ENCODE measurements around the gene GUCA2A.

GUCA2A gene

DNA sequence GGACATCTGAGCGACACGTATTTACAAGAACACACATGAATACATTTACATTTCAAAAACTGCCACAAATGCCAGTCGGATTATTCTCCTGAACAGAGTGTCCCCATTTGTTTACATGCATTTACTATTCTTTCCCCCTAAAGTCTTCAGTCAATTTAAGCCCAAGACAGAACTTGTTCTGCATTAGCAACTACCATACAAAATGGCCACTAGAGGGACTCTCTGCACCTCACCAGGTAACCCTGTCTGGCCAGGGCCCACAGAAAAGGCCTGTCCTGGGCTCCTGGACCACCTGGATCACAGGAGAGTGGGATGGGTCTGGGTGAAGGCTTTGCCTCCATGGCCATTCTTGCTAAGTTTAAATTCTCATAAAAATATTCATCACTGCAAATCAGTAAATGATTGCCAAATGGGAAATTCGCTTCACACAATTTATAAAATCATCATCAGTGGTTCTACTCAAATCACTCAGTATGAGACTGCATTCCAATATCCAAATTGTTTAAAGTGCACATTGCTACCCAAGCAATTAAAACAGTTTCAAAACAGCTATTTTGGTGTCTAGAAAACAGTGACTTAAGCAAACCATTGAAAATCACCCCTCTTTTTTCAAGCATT, 12.5 kb upstream of the GUCA2A start:
- peak; percentile 62 for DNase-seq

- no peak for DNase-seq
These were observed 10.9 kb upstream of the GUCA2A start for GRCh38 chr1:42175314-42176054.

GRCh38 chr1:42173961-42174735, 9.6 kb upstream of the GUCA2A start:
- no peak for DNase-seq

- peak; percentile 45 for DNase-seq
These were observed 8.8 kb upstream of the GUCA2A start for GRCh38 chr1:42173155-42173933.

GRCh38 chr1:42172381-42173133, 8.0 kb upstream of the GUCA2A start:
- DNase-seq = peak; percentile 21

- peak; percentile 35 for DNase-seq
These were observed 7.2 kb upstream of the GUCA2A start for GRCh38 chr1:42171679-42172266.

DNA sequence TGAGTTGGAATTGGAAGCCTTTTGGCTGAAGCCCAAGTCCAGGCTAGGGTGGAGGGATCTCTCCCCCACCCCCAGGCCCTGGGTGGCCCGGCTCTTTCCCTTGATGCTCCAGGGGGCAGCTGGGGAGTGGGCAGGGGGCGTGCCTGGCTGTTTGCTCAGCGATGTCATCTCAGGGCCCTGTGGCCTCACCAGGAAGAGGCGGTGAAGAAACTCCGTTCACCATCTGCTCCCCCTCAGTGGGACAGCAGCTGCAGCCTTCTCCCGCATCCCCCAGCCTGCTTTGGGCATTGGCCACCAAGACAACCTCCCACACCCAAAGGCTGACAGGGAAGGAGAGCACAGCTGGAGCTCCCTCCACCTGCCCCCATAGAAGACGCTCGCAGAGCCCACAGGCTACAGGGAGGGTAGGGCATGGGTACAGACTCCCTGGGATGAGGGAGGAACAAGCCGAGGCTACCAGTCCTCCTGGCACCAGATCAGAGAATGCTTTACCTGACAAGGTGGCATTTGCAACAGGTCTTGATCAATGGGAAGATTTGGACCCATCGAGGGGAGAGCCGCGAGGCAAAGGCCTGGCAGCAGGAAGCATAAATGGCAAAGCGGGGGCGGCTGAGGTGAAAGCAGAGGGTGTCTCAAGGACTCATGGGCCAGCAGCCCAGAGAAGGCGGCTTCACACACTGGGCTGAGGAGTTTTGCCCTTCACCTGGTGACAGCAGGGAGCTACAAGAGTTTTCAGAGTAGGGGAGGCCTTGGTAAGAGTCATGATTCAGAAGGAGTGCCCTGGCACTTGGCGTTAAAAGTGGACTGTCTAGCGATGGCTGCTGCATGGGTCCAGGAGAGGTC, 6.5 kb upstream of the GUCA2A start:
- DNase-seq = peak; percentile 89

DNA sequence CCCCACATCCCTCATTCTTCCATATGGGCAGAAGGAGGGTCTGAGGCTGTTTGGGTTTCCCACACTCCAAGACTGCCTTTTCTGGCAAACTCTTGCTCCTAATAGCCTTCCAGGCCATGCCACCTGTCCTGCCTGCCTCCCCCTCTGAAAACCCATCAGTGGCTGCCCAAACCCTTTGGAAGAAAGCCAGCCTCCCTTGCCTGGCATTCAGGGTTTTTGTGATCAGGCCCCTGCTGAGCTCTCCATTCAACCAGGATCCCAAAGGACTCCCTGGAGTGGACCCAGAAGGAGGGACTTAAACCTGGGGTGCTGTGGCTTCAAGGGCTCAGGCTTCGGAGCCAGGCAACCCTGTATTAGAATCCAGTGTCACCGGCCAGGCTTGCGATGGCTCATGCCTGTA, 4.2 kb upstream of the GUCA2A start:
- peak; percentile 76 for DNase-seq

- DNase-seq = no peak
These were observed 3.8 kb upstream of the GUCA2A start for GRCh38 chr1:42168391-42168670.

- no peak for DNase-seq
These were observed 3.3 kb upstream of the GUCA2A start for GRCh38 chr1:42167611-42168390.

DNA sequence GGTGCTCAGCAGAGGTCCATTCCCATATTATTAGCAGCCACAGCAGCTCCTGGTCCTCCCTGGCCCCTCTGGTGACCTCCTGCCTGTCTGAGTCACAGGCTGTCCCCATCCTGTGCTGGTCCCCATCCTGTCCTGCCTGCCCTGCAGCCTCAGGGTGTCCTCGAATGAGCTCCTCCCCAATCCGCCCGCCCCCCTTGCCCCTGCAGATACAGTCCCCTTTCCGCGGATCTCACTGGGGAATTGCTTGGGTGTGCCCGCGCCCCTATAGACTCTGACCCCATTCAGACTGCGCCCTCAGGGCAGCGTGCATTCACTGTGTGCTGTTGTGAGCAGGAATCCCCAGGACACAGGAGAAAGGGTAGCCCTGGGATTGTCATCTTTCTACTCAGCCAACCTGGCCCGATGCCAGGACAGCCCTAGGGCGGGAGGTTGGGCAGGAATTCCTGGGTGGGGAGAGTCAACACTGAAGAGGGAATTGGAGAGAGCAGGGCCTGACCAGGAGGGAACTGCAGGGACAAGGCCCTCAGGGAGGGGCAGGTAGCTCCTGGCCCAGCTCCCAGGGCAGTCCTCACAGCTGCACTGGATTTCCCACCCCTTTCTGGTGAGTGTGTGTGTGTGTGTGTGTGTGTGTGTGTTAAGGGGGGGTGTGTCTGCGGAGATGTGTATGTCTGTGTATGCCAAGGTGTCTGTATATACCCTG, 1.1 kb upstream of the GUCA2A start:
- peak; percentile 96 for DNase-seq

GRCh38 chr1:42163536-42164503, 725 bp downstream of the GUCA2A start:
- peak; percentile 67 for DNase-seq

DNA sequence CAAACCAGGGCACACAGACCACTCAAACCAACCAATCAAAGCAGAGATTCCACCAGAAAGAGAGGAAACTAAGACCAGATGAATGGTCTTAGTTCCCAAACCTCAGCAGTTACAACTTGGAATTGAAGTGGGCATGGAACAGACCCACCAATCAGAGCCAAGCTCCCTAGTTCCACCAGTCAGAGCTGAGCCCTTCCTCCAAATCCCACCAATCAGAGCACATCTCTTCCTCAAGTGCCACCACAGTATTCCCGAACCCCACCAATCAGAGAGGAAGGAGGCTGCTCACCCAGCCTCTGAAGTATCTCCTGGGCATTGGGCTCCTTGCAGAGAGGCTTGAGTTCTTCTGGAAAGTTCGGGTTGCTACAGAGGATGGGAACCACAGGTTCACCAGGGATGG, 1.4 kb downstream of the GUCA2A start:
- no peak for DNase-seq

DNA sequence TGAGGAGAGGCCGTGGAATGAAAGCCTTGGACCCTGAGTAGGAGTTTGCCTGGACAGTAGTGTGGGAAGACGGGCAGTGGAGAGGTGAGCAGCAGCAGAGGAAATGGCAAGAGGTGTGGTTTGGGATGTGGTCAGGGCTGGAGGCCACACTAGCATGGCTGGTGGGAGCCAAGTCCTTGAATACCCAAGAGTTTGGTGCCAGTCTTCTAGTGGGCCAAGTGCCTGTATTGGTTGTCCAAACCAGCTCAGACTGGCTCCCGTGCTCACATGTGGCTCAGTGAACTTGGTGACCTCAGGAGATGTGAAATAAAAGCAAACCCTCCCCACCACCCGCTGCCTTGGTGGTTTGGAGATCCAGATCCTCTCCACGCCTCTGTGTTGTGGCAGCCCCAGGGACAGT, 2.4 kb downstream of the GUCA2A start:
- DNase-seq = no peak

DNA sequence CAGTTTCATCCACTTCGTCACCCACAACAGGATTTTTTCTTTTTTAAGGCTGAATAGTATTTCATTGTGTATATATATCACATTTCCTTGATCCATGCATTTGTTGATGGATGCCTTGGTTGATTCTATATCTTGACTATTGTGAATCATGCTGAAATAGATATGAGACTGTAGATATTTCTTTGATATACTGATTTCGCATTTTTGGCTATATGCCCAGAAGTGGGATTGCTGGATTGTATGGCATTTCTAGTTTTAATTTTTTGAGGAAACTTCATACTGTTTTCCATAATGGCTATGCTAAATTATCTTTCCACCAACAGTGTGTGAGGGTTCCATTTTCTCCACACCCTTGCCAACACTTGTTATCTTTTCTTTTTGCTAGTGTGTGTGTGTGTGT, 6.4 kb downstream of the GUCA2A start:
- DNase-seq = no peak

DNA sequence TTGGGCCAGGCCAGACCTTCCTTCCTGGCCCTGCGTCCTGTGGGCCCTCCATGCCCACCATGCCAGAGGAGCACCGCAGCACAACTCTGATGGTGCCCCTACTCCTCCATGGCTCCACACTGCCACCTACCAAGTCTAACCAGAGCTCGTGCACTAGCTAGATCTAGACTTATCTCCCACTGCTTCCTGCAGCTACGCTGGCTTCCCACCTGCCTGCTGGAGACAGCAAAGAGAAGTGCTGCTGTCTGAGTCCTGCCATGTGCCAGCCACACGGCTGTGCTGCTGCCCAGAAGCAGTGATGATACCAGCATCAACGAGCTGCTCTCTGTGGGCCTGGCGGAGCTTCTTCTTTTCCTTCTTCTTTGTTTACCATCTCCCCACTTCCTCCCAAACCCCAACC, 6.9 kb downstream of the GUCA2A start:
- DNase-seq = peak; percentile 60

DNA sequence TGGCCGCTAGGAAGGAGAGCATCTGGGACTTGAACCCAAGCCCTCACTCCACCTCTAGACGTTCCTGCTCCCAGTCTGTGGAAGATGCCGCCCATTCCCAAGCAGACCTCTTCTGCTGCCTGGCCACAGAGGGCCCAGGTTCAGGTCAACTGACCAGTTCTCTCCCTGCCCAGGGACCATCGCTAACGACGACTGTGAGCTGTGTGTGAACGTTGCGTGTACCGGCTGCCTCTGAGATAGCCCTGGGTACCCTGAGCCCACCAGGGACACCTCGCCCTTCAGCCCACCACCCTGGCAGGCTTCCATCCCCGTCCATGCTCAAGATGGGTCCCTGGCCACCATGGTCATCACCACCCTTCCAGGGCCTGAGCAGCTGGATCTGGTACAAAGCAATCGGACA, 9.2 kb downstream of the GUCA2A start:
- no peak for DNase-seq

- DNase-seq = no peak
These were observed 9.9 kb downstream of the GUCA2A start for GRCh38 chr1:42154685-42155084.

DNA sequence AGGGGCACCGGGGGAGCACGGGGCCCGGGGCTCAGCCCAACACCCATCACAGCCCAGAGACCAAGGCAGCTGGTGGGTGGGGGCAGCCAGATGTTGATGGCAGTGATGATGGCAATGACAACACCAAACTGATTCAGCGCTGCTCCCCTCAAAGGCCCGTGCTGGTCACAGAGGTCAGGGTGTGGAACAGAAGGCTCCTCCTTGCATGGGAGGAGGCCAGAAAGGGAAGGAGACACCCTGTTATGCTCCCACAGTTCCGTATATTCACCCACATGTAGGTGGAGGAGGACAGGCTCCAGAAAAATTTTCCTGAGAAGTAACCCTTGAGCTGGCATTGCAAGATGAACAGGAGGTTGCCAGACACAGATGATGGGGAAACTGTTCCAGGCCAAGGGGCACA, 10.9 kb downstream of the GUCA2A start:
- no peak for DNase-seq
